KMS-11 (cell line): ENCODE results near the gene STARD13.

Source experiments
- H2AFZ ChIP-seq: fragments of 200-600 bp; sonication (generic); 2 replicates; pipeline ENCODE4 v1.6.1; 2016; ENCODE audit warnings: antibody characterized with exemption, mixed run types, low read depth
- H3K27ac ChIP-seq: fragments of 200-600 bp; sonication (generic); 2 replicates; pipeline ENCODE4 v1.6.1; 2016; ENCODE audit warnings: mild to moderate bottlenecking, mixed run types
- H3K27me3 ChIP-seq: fragments of 200-600 bp; sonication (generic); 2 replicates; pipeline ENCODE4 v1.6.1; 2017; ENCODE audit warnings: mild to moderate bottlenecking, low read depth, mixed run types, moderate library complexity; ENCODE audit not compliant: insufficient read depth
- H3K36me3 ChIP-seq: fragments of 200-600 bp; sonication (generic); 2 replicates; pipeline ENCODE4 v1.6.1; 2017; ENCODE audit warnings: mild to moderate bottlenecking, mixed run types; ENCODE audit not compliant: insufficient read depth
- H3K4me1 ChIP-seq: fragments of 200-600 bp; sonication (generic); 2 replicates; pipeline ENCODE4 v1.6.1; 2016; ENCODE audit warnings: mild to moderate bottlenecking, low read depth, mixed run types; ENCODE audit not compliant: poor library complexity, severe bottlenecking
- H3K4me2 ChIP-seq: fragments of 200-600 bp; sonication (generic); 2 replicates; pipeline ENCODE4 v1.7.0; 2016; ENCODE audit warnings: mild to moderate bottlenecking, mixed run types
- H3K4me3 ChIP-seq: fragments of 200-600 bp; sonication (generic); IDR thresholded peaks from 2 replicates; pipeline ENCODE4 v1.6.1; 2017; ENCODE audit warnings: low read depth, low read length, mixed read lengths; ENCODE audit not compliant: insufficient read depth
- H3K79me2 ChIP-seq: fragments of 200-600 bp; sonication (generic); 2 replicates; pipeline ENCODE4 v1.6.1; 2016; ENCODE audit warnings: low read depth, mixed run types; ENCODE audit not compliant: insufficient read depth
- H3K9ac ChIP-seq: fragments of 200-600 bp; sonication (generic); 2 replicates; pipeline ENCODE4 v1.6.1; 2016; ENCODE audit warnings: mild to moderate bottlenecking, mixed run types
- H4K20me1 ChIP-seq: fragments of 200-600 bp; sonication (generic); 2 replicates; pipeline ENCODE4 v1.6.1; 2016; ENCODE audit warnings: mild to moderate bottlenecking, mixed run types; ENCODE audit not compliant: insufficient read depth
- CTCF ChIP-seq: fragments of 200-600 bp; sonication (generic); conservative IDR thresholded peaks from 2 replicates; pipeline ENCODE4 v1.6.1; 2017; ENCODE audit warnings: low read depth, mild to moderate bottlenecking, antibody characterized with exemption, low read length, moderate library complexity, mixed read lengths

Gene STARD13

GRCh38 chr13:33145667-33146066 lies 139.9 kb downstream of the STARD13 start:
- H3K4me2 ChIP-seq = peak overlapping the region; percentile 74; the same call in 1 of the 2 replicates
- no peaks in the 10 kb centered on the region for H3K36me3 ChIP-seq
- H2AFZ ChIP-seq = no peak overlapping the region
- H3K4me1 ChIP-seq = peaks cover 63% of the 10 kb centered on the region
- peak overlapping the region; percentile 62; the same call in 1 of the 2 replicates for H3K9ac ChIP-seq
- H3K4me3 ChIP-seq = no peak overlapping the region
- no peaks in the 10 kb centered on the region for H3K79me2 ChIP-seq
- no peaks in the 10 kb centered on the region for H3K27me3 ChIP-seq
- no peak for TF ChIP-seq CTCF
- H4K20me1 ChIP-seq = no peaks in the 10 kb centered on the region
- H3K27ac ChIP-seq = peak overlapping the region; percentile 99

DNA sequence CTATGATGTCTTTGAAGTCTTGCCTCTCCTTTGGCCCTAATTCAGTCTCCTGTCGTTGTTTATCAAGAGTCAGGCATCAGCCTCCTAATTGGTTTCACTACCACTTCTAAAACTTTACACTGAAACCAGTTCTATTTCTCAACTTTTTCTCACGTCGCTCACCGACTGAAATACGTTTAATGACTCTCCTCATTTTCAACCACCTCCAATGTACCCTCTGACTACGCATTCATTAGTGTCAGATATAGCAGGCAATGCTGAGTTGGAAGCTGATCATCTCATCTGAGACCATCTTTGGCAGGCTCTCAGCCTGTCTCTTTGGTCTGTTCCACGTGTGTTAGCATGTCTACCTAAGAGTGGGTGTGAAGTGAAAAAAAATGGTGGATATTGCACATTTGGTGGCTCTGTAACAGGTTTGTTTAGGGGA lies 141.2 kb downstream of the STARD13 start:
- Histone ChIP-seq H3K79me2 (no peaks in the 10 kb centered on the region), H3K27ac (peak overlapping the region; percentile 99), H3K4me3 (no peak overlapping the region), H3K9ac (peak overlapping the region; percentile 16; the same call in 1 of the 2 replicates), H3K36me3 (no peaks in the 10 kb centered on the region), H3K4me1 (peaks cover 70% of the 10 kb centered on the region), H2AFZ (peak overlapping the region; percentile 45), H3K4me2 (peak overlapping the region; percentile 74), H4K20me1 (no peaks in the 10 kb centered on the region), H3K27me3 (no peaks in the 10 kb centered on the region)
- TF ChIP-seq CTCF = no peak

DNA sequence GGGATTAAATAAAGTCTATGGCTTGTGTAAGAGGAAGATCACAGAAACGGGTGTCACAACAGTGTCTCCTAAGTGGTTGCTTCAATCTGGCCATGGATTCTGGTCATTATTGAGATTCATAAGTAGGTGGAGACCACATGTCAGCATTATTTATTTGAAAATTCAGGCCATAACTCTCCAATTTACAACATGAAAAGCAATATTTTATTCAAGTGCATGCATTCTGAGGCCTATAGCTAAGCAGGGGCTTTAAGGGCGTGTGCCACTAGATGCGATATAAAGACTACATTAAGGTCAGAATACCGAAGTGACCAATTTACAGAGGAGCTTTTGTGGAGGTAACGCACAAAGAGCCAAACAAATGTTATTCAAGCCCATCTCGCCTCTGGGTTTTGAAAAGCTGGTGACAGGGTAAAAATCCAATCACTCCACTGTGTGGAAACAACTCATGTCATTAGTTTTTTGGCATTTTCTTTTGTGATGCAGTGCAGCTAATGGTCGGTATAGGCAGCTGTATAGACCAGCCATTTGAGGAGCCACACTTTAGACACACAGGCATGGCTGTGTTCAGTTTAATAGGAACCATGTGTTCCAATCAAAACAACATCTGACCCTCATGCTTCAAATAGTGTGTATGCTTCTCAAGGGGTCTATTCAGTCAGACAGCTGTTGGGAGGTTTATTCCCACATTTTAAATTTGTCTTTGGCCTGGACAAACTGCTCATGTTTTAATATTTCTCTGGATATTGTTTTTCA lies 145.6 kb downstream of the STARD13 start:
- no peaks in the 10 kb centered on the region for H4K20me1 ChIP-seq
- no peak overlapping the region for H3K9ac ChIP-seq

DNA sequence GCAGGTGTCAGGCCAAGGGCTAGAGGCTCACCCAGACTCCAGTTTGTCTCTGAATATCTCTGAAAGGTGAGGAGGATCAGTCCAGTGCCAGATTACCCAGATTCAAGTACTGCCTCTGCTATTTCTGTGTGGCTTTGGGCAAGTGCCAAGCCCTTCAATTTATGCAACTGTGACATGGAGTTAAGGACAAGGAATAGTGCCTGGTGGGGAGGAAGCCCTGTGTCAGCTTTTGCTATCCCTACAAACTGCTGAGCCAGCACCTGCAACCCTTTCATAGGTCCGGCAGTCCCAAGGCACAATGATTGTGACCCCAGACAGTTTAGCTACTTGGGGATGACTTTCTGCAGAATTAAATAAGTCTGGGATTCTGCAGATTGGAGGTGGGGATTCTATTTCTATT lies 146.4 kb downstream of the STARD13 start:
- H2AFZ ChIP-seq = peak overlapping the region; percentile 34; the same call in 1 of the 2 replicates
- TF ChIP-seq CTCF = no peak

More for the DNA sequence above, 145.6 kb downstream of the STARD13 start:
- Histone ChIP-seq H3K27me3 (no peaks in the 10 kb centered on the region), H3K27ac (no peak overlapping the region), H3K4me3 (no peak overlapping the region), H3K36me3 (no peaks in the 10 kb centered on the region), H3K4me1 (peaks cover 38% of the 10 kb centered on the region), H2AFZ (no peak overlapping the region), H3K4me2 (no peak overlapping the region), H3K79me2 (no peaks in the 10 kb centered on the region)
- TF ChIP-seq CTCF = no peak

More for the DNA sequence above, 146.4 kb downstream of the STARD13 start:
- peaks cover 30% of the 10 kb centered on the region for H3K4me1 ChIP-seq
- H3K79me2 ChIP-seq = no peaks in the 10 kb centered on the region
- H3K27me3 ChIP-seq = no peaks in the 10 kb centered on the region
- H3K9ac ChIP-seq = no peak overlapping the region
- H4K20me1 ChIP-seq = no peaks in the 10 kb centered on the region
- H3K4me2 ChIP-seq = peak overlapping the region; percentile 21; the same call in 1 of the 2 replicates
- H3K27ac ChIP-seq = no peak overlapping the region; the same call in 1 of the 2 replicates
- H3K36me3 ChIP-seq = no peaks in the 10 kb centered on the region
- no peak overlapping the region for H3K4me3 ChIP-seq
